ENCODE data around the gene RBFOX2. TPM values are rescaled to one million over a fixed set of nuclear protein-coding genes. Genes with fewer than 3 reads are reported as not detected.

The RBFOX2 gene
- total RNA-seq, 1 experiment from 2014 or later, result 81.1 TPM

DNA sequence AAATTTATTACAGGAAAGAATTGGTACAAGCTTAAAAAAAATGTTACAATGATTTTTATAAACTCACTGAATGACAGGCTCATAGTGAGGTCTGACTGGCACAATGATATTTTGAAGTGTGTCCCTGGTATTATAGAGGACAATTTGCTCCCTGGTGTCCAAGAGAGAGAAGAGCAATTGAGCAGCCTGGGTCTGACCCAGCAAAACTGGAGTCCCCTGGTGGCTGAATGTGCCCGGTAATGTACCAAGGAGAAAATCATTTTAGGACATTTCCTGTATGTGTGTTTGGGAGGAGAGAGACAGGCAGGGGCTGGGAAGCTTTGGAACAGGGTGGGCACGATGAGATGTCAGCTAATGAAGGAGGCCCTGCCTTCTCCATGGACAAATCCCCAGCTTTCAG is 185.7 kb downstream of the RBFOX2 start:
- H3K9me3 ChIP-seq (ENCODE audit: control insufficient read depth, insufficient read depth, low read depth, low read length), result no peaks in the 10 kb centered on the region
- no TSS peak for BruUV-seq (replicated peaks)
- TF ChIP-seq, protein P1, sequence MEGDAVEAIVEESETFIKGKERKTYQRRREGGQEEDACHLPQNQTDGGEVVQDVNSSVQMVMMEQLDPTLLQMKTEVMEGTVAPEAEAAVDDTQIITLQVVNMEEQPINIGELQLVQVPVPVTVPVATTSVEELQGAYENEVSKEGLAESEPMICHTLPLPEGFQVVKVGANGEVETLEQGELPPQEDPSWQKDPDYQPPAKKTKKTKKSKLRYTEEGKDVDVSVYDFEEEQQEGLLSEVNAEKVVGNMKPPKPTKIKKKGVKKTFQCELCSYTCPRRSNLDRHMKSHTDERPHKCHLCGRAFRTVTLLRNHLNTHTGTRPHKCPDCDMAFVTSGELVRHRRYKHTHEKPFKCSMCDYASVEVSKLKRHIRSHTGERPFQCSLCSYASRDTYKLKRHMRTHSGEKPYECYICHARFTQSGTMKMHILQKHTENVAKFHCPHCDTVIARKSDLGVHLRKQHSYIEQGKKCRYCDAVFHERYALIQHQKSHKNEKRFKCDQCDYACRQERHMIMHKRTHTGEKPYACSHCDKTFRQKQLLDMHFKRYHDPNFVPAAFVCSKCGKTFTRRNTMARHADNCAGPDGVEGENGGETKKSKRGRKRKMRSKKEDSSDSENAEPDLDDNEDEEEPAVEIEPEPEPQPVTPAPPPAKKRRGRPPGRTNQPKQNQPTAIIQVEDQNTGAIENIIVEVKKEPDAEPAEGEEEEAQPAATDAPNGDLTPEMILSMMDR (IDR thresholded peaks at IDR 0.05), result peak; percentile 77
- TF ChIP-seq TCF7L2 (IDR thresholded peaks at IDR 0.05; ENCODE audit: low read depth, low read length), result no peak
- peaks cover 9% of the 10 kb centered on the region for H3K4me1 ChIP-seq (ENCODE audit: control insufficient read depth, insufficient read depth, low read length)
- no peak overlapping the region for H3K4me3 ChIP-seq (ENCODE audit: low read depth in 2 of 2, low read length in 2 of 2)
- DNase-seq (ENCODE audit: low read depth, low spot score) (no peak), ATAC-seq (peak; percentile 68)
- CTCF ChIA-PET, result no interaction called here
- intact Hi-C loops (cut with micrococcal nuclease; ENCODE audit: unreplicated experiment) (no loop called here), in situ Hi-C loops (cut with HindIII; ENCODE audit: low pct_unique_long_range_greater_than_20kb, low sequenced_read_pairs) (no loop called here)
- POLR2A ChIA-PET, result interaction anchor here (0.6 kb wide), 2 partner anchors 11 to 72 kb away, joined by 3 to 8 read pairs; no protein-coding TSS in a partner anchor
- no peaks in the 10 kb centered on the region for H3K27me3 ChIP-seq (ENCODE audit: control insufficient read depth, insufficient read depth, low read length)
- peak overlapping the region; percentile 48 for H3K27ac ChIP-seq (ENCODE audit: low read length)
- 0 out of 2 replicates have a peak, but pooled peaks cover 3% of the 10 kb centered on the region for H3K36me3 ChIP-seq (ENCODE audit: control insufficient read depth, insufficient read depth, low read length)

DNA sequence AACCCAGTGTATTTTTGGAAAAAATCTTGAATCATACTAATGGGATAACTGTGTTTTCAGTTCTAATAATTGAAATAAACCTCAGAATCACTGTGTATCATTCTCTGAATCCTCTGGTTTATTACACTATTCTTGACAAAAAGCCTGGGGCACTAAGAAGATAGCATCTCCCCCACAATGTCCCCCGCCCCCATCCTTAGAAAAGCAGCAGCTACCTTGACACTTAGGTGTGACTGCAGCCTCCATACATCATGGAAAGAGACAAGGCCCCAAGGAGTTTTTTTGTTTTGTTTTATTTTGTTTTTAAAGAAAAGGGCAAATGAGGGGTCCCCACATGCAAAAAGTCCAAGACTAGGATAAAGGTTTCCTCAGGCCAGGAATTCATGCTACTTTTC is 186.1 kb downstream of the RBFOX2 start:
- CTCF ChIA-PET, result no interaction called here
- ATAC-seq, result no peak

More for the DNA sequence above, 186.1 kb downstream of the RBFOX2 start:
- Histone ChIP-seq H3K9me3 (ENCODE audit: control insufficient read depth, insufficient read depth, low read depth, low read length) (no peaks in the 10 kb centered on the region), H3K27ac (ENCODE audit: low read length) (peak overlapping the region; percentile 48), H3K4me3 (ENCODE audit: low read depth in 2 of 2, low read length in 2 of 2) (no peak overlapping the region), H3K36me3 (ENCODE audit: control insufficient read depth, insufficient read depth, low read length) (peaks cover 3% of the 10 kb centered on the region; the same call in 1 of the 2 replicates), H3K4me1 (ENCODE audit: control insufficient read depth, insufficient read depth, low read length) (peaks cover 9% of the 10 kb centered on the region), H3K27me3 (ENCODE audit: control insufficient read depth, insufficient read depth, low read length) (no peaks in the 10 kb centered on the region)
- POLR2A ChIA-PET, result interaction anchor here (0.6 kb wide), 1 partner anchor 73 kb away, joined by 8 read pairs; no protein-coding TSS in a partner anchor
- BruUV-seq (replicated peaks), result no TSS peak
- no peak for TF ChIP-seq POLR2AphosphoS5 (IDR thresholded peaks at IDR 0.05; ENCODE audit: low read depth, low read length)
- TF ChIP-seq, protein P1 (IDR thresholded peaks at IDR 0.05), result no peak
- TF ChIP-seq, protein P2, sequence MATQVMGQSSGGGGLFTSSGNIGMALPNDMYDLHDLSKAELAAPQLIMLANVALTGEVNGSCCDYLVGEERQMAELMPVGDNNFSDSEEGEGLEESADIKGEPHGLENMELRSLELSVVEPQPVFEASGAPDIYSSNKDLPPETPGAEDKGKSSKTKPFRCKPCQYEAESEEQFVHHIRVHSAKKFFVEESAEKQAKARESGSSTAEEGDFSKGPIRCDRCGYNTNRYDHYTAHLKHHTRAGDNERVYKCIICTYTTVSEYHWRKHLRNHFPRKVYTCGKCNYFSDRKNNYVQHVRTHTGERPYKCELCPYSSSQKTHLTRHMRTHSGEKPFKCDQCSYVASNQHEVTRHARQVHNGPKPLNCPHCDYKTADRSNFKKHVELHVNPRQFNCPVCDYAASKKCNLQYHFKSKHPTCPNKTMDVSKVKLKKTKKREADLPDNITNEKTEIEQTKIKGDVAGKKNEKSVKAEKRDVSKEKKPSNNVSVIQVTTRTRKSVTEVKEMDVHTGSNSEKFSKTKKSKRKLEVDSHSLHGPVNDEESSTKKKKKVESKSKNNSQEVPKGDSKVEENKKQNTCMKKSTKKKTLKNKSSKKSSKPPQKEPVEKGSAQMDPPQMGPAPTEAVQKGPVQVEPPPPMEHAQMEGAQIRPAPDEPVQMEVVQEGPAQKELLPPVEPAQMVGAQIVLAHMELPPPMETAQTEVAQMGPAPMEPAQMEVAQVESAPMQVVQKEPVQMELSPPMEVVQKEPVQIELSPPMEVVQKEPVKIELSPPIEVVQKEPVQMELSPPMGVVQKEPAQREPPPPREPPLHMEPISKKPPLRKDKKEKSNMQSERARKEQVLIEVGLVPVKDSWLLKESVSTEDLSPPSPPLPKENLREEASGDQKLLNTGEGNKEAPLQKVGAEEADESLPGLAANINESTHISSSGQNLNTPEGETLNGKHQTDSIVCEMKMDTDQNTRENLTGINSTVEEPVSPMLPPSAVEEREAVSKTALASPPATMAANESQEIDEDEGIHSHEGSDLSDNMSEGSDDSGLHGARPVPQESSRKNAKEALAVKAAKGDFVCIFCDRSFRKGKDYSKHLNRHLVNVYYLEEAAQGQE (IDR thresholded peaks at IDR 0.05; ENCODE audit: insufficient read depth in 1 of 2, low read depth in 2 of 2, low read length in 1 of 2), result no peak
- no peak for TF ChIP-seq TCF7L2 (IDR thresholded peaks at IDR 0.05; ENCODE audit: low read depth, low read length)
- TF ChIP-seq SIN3A (IDR thresholded peaks at IDR 0.05; ENCODE audit: borderline replicate concordance, insufficient read depth, low read depth, low read length), result no peak
- DNase-seq (ENCODE audit: low read depth, low spot score), result no peak
- intact Hi-C loops (cut with micrococcal nuclease; ENCODE audit: unreplicated experiment) (no loop called here), in situ Hi-C loops (cut with HindIII; ENCODE audit: low pct_unique_long_range_greater_than_20kb, low sequenced_read_pairs) (no loop called here)

Measured in Panc1 (cell line).